GM23338 (cell line): Measurements from ENCODE around the gene CSF2. TPM values are rescaled to one million over a fixed set of nuclear protein-coding genes. Genes with fewer than 3 reads are reported as not detected.

Experiments used
- ATAC-seq: fragments of 200-7000 bp; cut with Tn5 transposase; 3 replicates; pipeline ENCODE4 v1.9.1; 2020
- DNase-seq: peaks from one replicate; pipeline ENCODE4 v3.0.0-alpha.2; 2015; ENCODE audit warnings: low spot score
- H2AFZ ChIP-seq: fragments of 200-600 bp; sonication (generic); 2 replicates; pipeline ENCODE4 v1.8.0; 2016; ENCODE audit warnings: antibody characterized with exemption, mild to moderate bottlenecking, moderate library complexity
- H3F3A ChIP-seq: fragments of 200-600 bp; sonication (generic); replicated peaks from 2 replicates; pipeline ENCODE4 v1.8.0; 2017; ENCODE audit warnings: antibody characterized with exemption, mixed run types, low read depth
- H3K27ac ChIP-seq: fragments of 200-600 bp; sonication (generic); 2 replicates; pipeline ENCODE4 v1.6.1; 2016; ENCODE audit warnings: low read depth
- H3K27me3 ChIP-seq: fragments of 200-600 bp; sonication (generic); 2 replicates; pipeline ENCODE4 v1.8.0; 2016; ENCODE audit warnings: mild to moderate bottlenecking, mixed run types, moderate library complexity; ENCODE audit not compliant: insufficient read depth
- H3K36me3 ChIP-seq: fragments of 200-600 bp; sonication (generic); 2 replicates; pipeline ENCODE4 v1.8.0; 2016; ENCODE audit warnings: mild to moderate bottlenecking; ENCODE audit not compliant: insufficient read depth
- H3K4me1 ChIP-seq: fragments of 200-600 bp; sonication (generic); 2 replicates; pipeline ENCODE4 v1.8.0; 2016; ENCODE audit warnings: mild to moderate bottlenecking, moderate library complexity; ENCODE audit not compliant: insufficient read depth
- H3K4me2 ChIP-seq: fragments of 200-600 bp; sonication (generic); 2 replicates; pipeline ENCODE4 v1.7.1; 2017; ENCODE audit warnings: mixed run types
- H3K4me3 ChIP-seq: fragments of 200-600 bp; sonication (generic); 2 replicates; pipeline ENCODE4 v1.6.1; 2016; ENCODE audit warnings: mixed run types
- H3K79me2 ChIP-seq: fragments of 200-600 bp; sonication (generic); replicated peaks from 2 replicates; pipeline ENCODE4 v1.8.0; 2017; ENCODE audit warnings: mild to moderate bottlenecking; ENCODE audit not compliant: insufficient read depth
- H3K9me2 ChIP-seq: fragments of 200-600 bp; sonication (generic); 2 replicates; pipeline ENCODE4 v1.8.0; 2017; ENCODE audit not compliant: insufficient read depth
- H4K20me1 ChIP-seq: fragments of 200-600 bp; sonication (generic); replicated peaks from 2 replicates; pipeline ENCODE4 v1.8.0; 2017; ENCODE audit warnings: mild to moderate bottlenecking; ENCODE audit not compliant: insufficient read depth
- H3K27ac Mint-ChIP-seq: 2 replicates; pipeline ENCODE4 v1.8.0; 2020; ENCODE audit warnings: inconsistent platforms, mild to moderate bottlenecking, moderate library complexity, mixed read lengths
- H3K27me3 Mint-ChIP-seq: 3 replicates; pipeline ENCODE4 v1.8.0; 2022; ENCODE audit warnings: low read depth, mild to moderate bottlenecking, moderate library complexity, mixed read lengths, inconsistent platforms; ENCODE audit not compliant: insufficient read depth, poor library complexity
- H3K36me3 Mint-ChIP-seq: 3 replicates; pipeline ENCODE4 v1.8.0; 2021; ENCODE audit warnings: low read depth, mild to moderate bottlenecking, inconsistent platforms, moderate library complexity, mixed read lengths
- H3K4me1 Mint-ChIP-seq: 3 replicates; pipeline ENCODE4 v1.8.0; 2020; ENCODE audit warnings: mild to moderate bottlenecking, inconsistent platforms, mixed read lengths
- H3K4me3 Mint-ChIP-seq: 3 replicates; pipeline ENCODE4 v1.8.0; 2021; ENCODE audit warnings: moderate library complexity, mild to moderate bottlenecking, inconsistent platforms, mixed read lengths
- H3K9me3 Mint-ChIP-seq: 3 replicates; pipeline ENCODE4 v1.8.0; 2020; ENCODE audit warnings: moderate library complexity, mild to moderate bottlenecking, inconsistent platforms, mixed read lengths
- JUNB ChIP-seq: IDR thresholded peaks from one replicate; pipeline ENCODE4 v1.6.1; 2016; ENCODE audit warnings: antibody characterized with exemption; ENCODE audit not compliant: unreplicated experiment
- NANOG ChIP-seq: IDR thresholded peaks from 2 replicates; pipeline ENCODE4 v1.6.1; 2016; ENCODE audit warnings: antibody characterized with exemption, borderline replicate concordance
- STAT1 ChIP-seq: IDR thresholded peaks from one replicate; pipeline ENCODE4 v1.6.1; 2016; ENCODE audit warnings: antibody characterized with exemption; ENCODE audit not compliant: unreplicated experiment
- ZNF114 ChIP-seq: fragments of 250-450 bp; sonication (Bioruptor Pico); IDR thresholded peaks from 2 replicates; pipeline ENCODE4 v1.5.0; 2020; ENCODE audit warnings: mild to moderate bottlenecking, moderate library complexity
- ZNF331 ChIP-seq: fragments of 250-450 bp; sonication (Bioruptor Pico); IDR thresholded peaks from 2 replicates; pipeline ENCODE4 v1.5.0; 2020; ENCODE audit warnings: low read depth, mild to moderate bottlenecking, moderate library complexity
- polyA plus RNA-seq: library from polyadenylated mRNA; unstranded; fragments of >200 nt; fragmentation: Nextera tagmentation; extraction: Ambion mirVana; gene quantifications from 2 replicates; pipeline ENCODE4 v1.2.1, GENCODE V29; 2016
- total RNA-seq: library from RNA; depleted of rRNA; stranded (reverse); fragments of >200 nt; shearing (Covaris generic); gene quantifications from 2 replicates; pipeline ENCODE4 v1.2.3, GENCODE V29; 2014
- TF ChIP-seq, protein P1 (sequence below): fragments of 250-450 bp; sonication (Bioruptor Pico); IDR thresholded peaks from 2 replicates; pipeline ENCODE4 v1.5.0; 2020; ENCODE audit warnings: mild to moderate bottlenecking, moderate library complexity
- TF ChIP-seq, protein P2 (sequence below), 2 experiments: fragments of 200-600 bp in 1 of 2; sonication (generic) in 1 of 2; conservative IDR thresholded peaks; 2 replicates each; pipeline versions ENCODE4 v1.5.1 to v1.6.1; 2016 to 2017; ENCODE audit warnings: antibody characterized with exemption in 2 of 2, low read depth in 2 of 2, mild to moderate bottlenecking in 2 of 2, moderate library complexity in 1 of 2

The CSF2 gene
- total and polyA plus RNA-seq, 2 experiments from 2014 or later = not detected

DNA sequence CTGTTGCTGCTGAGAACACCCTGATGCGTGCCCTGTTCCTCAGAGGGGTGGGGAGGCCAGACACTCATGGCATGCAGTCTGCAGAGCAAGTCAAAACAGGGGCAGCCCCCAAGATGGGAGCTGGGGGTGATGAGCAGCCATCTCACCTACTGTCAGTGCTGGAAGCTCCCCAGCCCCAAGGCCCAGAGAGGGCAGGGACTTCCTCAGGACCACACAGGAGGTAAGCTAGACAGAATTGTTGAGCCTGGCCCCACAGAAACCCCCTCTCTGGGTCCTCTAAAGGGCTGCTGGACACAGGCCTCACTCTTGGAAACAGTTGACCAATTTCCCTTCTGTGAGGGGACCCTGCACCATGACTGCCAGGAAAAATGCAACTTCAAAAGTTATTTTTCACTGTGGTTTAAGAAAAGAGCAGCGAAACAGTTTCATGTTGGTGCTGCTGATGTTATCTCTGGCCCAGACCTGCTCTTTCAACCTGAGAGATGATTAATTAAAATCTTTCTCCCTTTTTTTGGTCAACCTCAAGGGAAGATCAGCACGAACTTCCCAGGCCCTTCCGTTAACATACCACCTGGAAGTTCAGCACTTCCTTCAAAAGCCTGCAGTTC is 9.6 kb downstream of the CSF2 start (continued):
- no peak for TF ChIP-seq JUNB
- TF ChIP-seq, protein P1, sequence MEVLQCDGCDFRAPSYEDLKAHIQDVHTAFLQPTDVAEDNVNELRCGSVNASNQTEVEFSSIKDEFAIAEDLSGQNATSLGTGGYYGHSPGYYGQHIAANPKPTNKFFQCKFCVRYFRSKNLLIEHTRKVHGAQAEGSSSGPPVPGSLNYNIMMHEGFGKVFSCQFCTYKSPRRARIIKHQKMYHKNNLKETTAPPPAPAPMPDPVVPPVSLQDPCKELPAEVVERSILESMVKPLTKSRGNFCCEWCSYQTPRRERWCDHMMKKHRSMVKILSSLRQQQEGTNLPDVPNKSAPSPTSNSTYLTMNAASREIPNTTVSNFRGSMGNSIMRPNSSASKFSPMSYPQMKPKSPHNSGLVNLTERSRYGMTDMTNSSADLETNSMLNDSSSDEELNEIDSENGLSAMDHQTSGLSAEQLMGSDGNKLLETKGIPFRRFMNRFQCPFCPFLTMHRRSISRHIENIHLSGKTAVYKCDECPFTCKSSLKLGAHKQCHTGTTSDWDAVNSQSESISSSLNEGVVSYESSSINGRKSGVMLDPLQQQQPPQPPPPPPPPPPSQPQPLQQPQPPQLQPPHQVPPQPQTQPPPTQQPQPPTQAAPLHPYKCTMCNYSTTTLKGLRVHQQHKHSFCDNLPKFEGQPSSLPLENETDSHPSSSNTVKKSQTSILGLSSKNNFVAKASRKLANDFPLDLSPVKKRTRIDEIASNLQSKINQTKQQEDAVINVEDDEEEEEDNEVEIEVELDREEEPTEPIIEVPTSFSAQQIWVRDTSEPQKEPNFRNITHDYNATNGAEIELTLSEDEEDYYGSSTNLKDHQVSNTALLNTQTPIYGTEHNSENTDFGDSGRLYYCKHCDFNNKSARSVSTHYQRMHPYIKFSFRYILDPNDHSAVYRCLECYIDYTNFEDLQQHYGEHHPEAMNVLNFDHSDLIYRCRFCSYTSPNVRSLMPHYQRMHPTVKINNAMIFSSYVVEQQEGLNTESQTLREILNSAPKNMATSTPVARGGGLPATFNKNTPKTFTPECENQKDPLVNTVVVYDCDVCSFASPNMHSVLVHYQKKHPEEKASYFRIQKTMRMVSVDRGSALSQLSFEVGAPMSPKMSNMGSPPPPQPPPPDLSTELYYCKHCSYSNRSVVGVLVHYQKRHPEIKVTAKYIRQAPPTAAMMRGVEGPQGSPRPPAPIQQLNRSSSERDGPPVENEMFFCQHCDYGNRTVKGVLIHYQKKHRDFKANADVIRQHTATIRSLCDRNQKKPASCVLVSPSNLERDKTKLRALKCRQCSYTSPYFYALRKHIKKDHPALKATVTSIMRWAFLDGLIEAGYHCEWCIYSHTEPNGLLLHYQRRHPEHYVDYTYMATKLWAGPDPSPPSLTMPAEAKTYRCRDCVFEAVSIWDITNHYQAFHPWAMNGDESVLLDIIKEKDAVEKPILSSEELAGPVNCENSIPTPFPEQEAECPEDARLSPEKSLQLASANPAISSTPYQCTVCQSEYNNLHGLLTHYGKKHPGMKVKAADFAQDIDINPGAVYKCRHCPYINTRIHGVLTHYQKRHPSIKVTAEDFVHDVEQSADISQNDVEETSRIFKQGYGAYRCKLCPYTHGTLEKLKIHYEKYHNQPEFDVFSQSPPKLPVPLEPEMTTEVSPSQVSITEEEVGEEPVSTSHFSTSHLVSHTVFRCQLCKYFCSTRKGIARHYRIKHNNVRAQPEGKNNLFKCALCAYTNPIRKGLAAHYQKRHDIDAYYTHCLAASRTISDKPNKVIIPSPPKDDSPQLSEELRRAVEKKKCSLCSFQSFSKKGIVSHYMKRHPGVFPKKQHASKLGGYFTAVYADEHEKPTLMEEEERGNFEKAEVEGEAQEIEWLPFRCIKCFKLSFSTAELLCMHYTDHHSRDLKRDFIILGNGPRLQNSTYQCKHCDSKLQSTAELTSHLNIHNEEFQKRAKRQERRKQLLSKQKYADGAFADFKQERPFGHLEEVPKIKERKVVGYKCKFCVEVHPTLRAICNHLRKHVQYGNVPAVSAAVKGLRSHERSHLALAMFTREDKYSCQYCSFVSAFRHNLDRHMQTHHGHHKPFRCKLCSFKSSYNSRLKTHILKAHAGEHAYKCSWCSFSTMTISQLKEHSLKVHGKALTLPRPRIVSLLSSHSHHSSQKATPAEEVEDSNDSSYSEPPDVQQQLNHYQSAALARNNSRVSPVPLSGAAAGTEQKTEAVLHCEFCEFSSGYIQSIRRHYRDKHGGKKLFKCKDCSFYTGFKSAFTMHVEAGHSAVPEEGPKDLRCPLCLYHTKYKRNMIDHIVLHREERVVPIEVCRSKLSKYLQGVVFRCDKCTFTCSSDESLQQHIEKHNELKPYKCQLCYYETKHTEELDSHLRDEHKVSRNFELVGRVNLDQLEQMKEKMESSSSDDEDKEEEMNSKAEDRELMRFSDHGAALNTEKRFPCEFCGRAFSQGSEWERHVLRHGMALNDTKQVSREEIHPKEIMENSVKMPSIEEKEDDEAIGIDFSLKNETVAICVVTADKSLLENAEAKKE (CRISPR knock-in tag) = no peak

GRCh38 chr5:132085686-132086085 is 12.1 kb downstream of the CSF2 start:
- no peaks in the 10 kb centered on the region for H3F3A ChIP-seq
- no peak overlapping the region for H3K4me2 ChIP-seq
- H3K4me3 ChIP-seq = no peak overlapping the region
- H3K27me3 ChIP-seq = no peaks in the 10 kb centered on the region
- no peaks in the 10 kb centered on the region for H3K4me1 ChIP-seq
- Mint-ChIP-seq H3K9me3 (no peaks in the 10 kb centered on the region; the same call in 2 of the 3 replicates), H3K4me1 (no peaks in the 10 kb centered on the region), H3K36me3 (no peaks in the 10 kb centered on the region), H3K27ac (no peak overlapping the region), H3K27me3 (peaks cover 9% of the 10 kb centered on the region), H3K4me3 (no peak overlapping the region)
- no peaks in the 10 kb centered on the region for H3K79me2 ChIP-seq
- H3K9me2 ChIP-seq = no peaks in the 10 kb centered on the region
- ATAC-seq (no peak), DNase-seq (no peak)
- H2AFZ ChIP-seq = no peak overlapping the region
- H3K36me3 ChIP-seq = no peaks in the 10 kb centered on the region
- no peaks in the 10 kb centered on the region for H4K20me1 ChIP-seq
- no peak overlapping the region for H3K27ac ChIP-seq
- TF ChIP-seq ZNF114 = no peak
- TF ChIP-seq, protein P1 (CRISPR knock-in tag) = no peak
- TF ChIP-seq STAT1 = no peak
- TF ChIP-seq ZNF331 (CRISPR knock-in tag) = no peak
- TF ChIP-seq, protein P2, sequence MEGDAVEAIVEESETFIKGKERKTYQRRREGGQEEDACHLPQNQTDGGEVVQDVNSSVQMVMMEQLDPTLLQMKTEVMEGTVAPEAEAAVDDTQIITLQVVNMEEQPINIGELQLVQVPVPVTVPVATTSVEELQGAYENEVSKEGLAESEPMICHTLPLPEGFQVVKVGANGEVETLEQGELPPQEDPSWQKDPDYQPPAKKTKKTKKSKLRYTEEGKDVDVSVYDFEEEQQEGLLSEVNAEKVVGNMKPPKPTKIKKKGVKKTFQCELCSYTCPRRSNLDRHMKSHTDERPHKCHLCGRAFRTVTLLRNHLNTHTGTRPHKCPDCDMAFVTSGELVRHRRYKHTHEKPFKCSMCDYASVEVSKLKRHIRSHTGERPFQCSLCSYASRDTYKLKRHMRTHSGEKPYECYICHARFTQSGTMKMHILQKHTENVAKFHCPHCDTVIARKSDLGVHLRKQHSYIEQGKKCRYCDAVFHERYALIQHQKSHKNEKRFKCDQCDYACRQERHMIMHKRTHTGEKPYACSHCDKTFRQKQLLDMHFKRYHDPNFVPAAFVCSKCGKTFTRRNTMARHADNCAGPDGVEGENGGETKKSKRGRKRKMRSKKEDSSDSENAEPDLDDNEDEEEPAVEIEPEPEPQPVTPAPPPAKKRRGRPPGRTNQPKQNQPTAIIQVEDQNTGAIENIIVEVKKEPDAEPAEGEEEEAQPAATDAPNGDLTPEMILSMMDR (conservative IDR thresholded peaks at IDR 0.05; ENCODE audit: low read depth in 2 of 2) = no peak
- TF ChIP-seq NANOG = no peak
